ENCODE data around the gene MEIKIN. TPM values are rescaled to one million over a fixed set of nuclear protein-coding genes. Genes with fewer than 3 reads are reported as not detected.

MEIKIN gene
- total RNA-seq (not detected), polyA plus RNA-seq (under 1 TPM in 1 of 2 donors, not detected in 1; 0.29 TPM)
- long read RNA-seq, donor 1: 0 reads
- long read RNA-seq, donor 2, partial matches to known transcripts: 0 of 2 reads
- long read RNA-seq, donor 2, other reads (novel, unspliced or antisense): 0 of 2 reads
- long read RNA-seq, donor 3: 0 reads

GRCh38 chr5:131945551-131946168 lies at the start of gene MEIKIN:
Gene MEIKIN (minus strand): TSS chr5:131945663. CDS start chr5:131945505, 158 bp downstream.
- Histone ChIP-seq H3K36me3 (no peaks in the 10 kb centered on the region), H3K4me1 (ENCODE audit: insufficient read depth) (no peaks in the 10 kb centered on the region), H3K27ac (no peak within 1 kb of the TSS), H3K9me3 (no peaks in the 10 kb centered on the region), H3K4me3 (no peak within 1 kb of the TSS), H3K27me3 (no peaks in the 10 kb centered on the region)
- 76 to 78% (median 78%) methylated on average over 24 of the region's 24 CpGs for WGBS, 3 donors
- intact Hi-C loops (cut with DNase I): no loop called here
- DNase-seq: no peak
- TF ChIP-seq CTCF (IDR thresholded peaks at IDR 0.05): no peak

- TF ChIP-seq CTCF (IDR thresholded peaks at IDR 0.05) (no peak), EP300 (IDR thresholded peaks at IDR 0.05) (no peak), POLR2A (IDR thresholded peaks at IDR 0.05) (no peak)
- DNase-seq: no peak
- H3K4me3 ChIP-seq: no peak overlapping the region
- H3K36me3 ChIP-seq: no peaks in the 10 kb centered on the region
- 64 to 74% (median 69%) methylated on average over 7 of the region's 7 CpGs for WGBS, 3 donors
- H3K4me1 ChIP-seq (ENCODE audit: insufficient read depth): no peaks in the 10 kb centered on the region
- intact Hi-C loops (cut with DNase I): no loop called here
- H3K27ac ChIP-seq: no peak overlapping the region
- no peaks in the 10 kb centered on the region for H3K9me3 ChIP-seq
- H3K27me3 ChIP-seq: no peaks in the 10 kb centered on the region
These were observed 49.2 kb upstream of the MEIKIN start for GRCh38 chr5:131994533-131995226.

GRCh38 chr5:131994090-131994489 lies 48.6 kb upstream of the MEIKIN start:
- no peak for TF ChIP-seq POLR2A (IDR thresholded peaks at IDR 0.05)
- no peak for TF ChIP-seq CTCF (IDR thresholded peaks at IDR 0.05)
- Histone ChIP-seq H3K4me1 (ENCODE audit: insufficient read depth) (no peaks in the 10 kb centered on the region), H3K27ac (no peak overlapping the region), H3K27me3 (no peaks in the 10 kb centered on the region), H3K4me3 (no peak overlapping the region), H3K36me3 (no peaks in the 10 kb centered on the region), H3K9me3 (no peaks in the 10 kb centered on the region)
- DNase-seq: no peak
- 77 to 89% (median 88%) methylated on average over 6 to 7 of the region's 7 CpGs for WGBS, 3 donors
- intact Hi-C loops (cut with DNase I): no loop called here

GRCh38 chr5:131993676-131994075 lies 48.2 kb upstream of the MEIKIN start:
- intact Hi-C loops (cut with DNase I): no loop called here
- Histone ChIP-seq H3K27me3 (no peaks in the 10 kb centered on the region), H3K27ac (no peak overlapping the region), H3K36me3 (no peaks in the 10 kb centered on the region), H3K4me3 (no peak overlapping the region), H3K4me1 (ENCODE audit: insufficient read depth) (no peaks in the 10 kb centered on the region), H3K9me3 (no peaks in the 10 kb centered on the region)
- TF ChIP-seq CTCF (IDR thresholded peaks at IDR 0.05) (no peak), POLR2A (IDR thresholded peaks at IDR 0.05) (no peak), EP300 (IDR thresholded peaks at IDR 0.05) (no peak)
- DNase-seq: no peak
- 79 to 84% (median 81%) methylated on average over 4 of the region's 4 CpGs for WGBS, 3 donors

All from ovary (tissue), 10 donors.